Activated gamma-delta T cell (primary cell): Measurements from ENCODE around the gene PPP1R7.

ENCODE experiments used
- DNase-seq: peaks from one replicate; lab custom pipeline; 2025; lab: John Stamatoyannopoulos, UW

PPP1R7 gene

GRCh38 chr2:241229563-241230401, 79.5 kb downstream of the PPP1R7 start:
- DNase-seq: no peak

- DNase-seq: no peak
Measured at GRCh38 chr2:241230435-241230834, 80.2 kb downstream of the PPP1R7 start.

GRCh38 chr2:241232736-241233575, 82.7 kb downstream of the PPP1R7 start:
- DNase-seq: no peak
